GM18868 (cell line): ENCODE measurements around the gene FRRS1L.
A peak's percentile ranks its signal among the peaks of the same experiment; 100 is the strongest.

ENCODE experiments used
- ATAC-seq: cut with Tn5 transposase; IDR thresholded peaks from one replicate; pipeline ENCODE4 v1.9.1; 2021; ENCODE audit warnings: mild to moderate bottlenecking, moderate library complexity; ENCODE audit not compliant: unreplicated experiment

FRRS1L gene

GRCh38 chr9:109108318-109108717 is 58.7 kb downstream of the FRRS1L start:
- ATAC-seq = peak; percentile 39

- ATAC-seq = no peak
Measured at GRCh38 chr9:109107402-109108240, 59.4 kb downstream of the FRRS1L start.

- peak; percentile 79 for ATAC-seq
Measured at GRCh38 chr9:109101810-109102209, 65.2 kb downstream of the FRRS1L start.

- ATAC-seq = no peak
Measured at GRCh38 chr9:109101202-109101595, 65.8 kb downstream of the FRRS1L start.

GRCh38 chr9:109100543-109101201 is 66.4 kb downstream of the FRRS1L start:
- no peak for ATAC-seq

- ATAC-seq = no peak
Measured at GRCh38 chr9:109098960-109099308, 68.1 kb downstream of the FRRS1L start.

GRCh38 chr9:109098171-109098959 is 68.7 kb downstream of the FRRS1L start:
- ATAC-seq = peak; percentile 42

- no peak for ATAC-seq
Measured at GRCh38 chr9:109097146-109097545, 69.9 kb downstream of the FRRS1L start.

- no peak for ATAC-seq
Measured at GRCh38 chr9:109095321-109095720, 71.7 kb downstream of the FRRS1L start.

- ATAC-seq = no peak
Measured at GRCh38 chr9:109094268-109094667, 72.8 kb downstream of the FRRS1L start.

- no peak for ATAC-seq
Measured at GRCh38 chr9:109092587-109092986, 74.5 kb downstream of the FRRS1L start.

GRCh38 chr9:109092051-109092580 is 74.9 kb downstream of the FRRS1L start:
- ATAC-seq = no peak

GRCh38 chr9:109088221-109088620 is 78.8 kb downstream of the FRRS1L start:
- no peak for ATAC-seq

GRCh38 chr9:109087795-109088194 is 79.3 kb downstream of the FRRS1L start:
- no peak for ATAC-seq

- ATAC-seq = peak; percentile 98
Measured at GRCh38 chr9:109086221-109086620, 80.8 kb downstream of the FRRS1L start.

- no peak for ATAC-seq
Measured at GRCh38 chr9:109085510-109085909, 81.5 kb downstream of the FRRS1L start.

GRCh38 chr9:109083813-109084405 is 83.1 kb downstream of the FRRS1L start:
- ATAC-seq = no peak

GRCh38 chr9:109083141-109083540 is 83.9 kb downstream of the FRRS1L start:
- no peak for ATAC-seq

GRCh38 chr9:109082091-109082620 is 84.9 kb downstream of the FRRS1L start:
- no peak for ATAC-seq
